Upper lobe of right lung (tissue), 1 donor: Measurements from ENCODE around the gene B3GAT2. TPM values are rescaled to one million over a fixed set of nuclear protein-coding genes. Genes with fewer than 3 reads are reported as not detected.
A peak's percentile ranks its signal among the peaks of the same experiment; 100 is the strongest.

ENCODE experiments used
- ATAC-seq: fragments of 200-7000 bp; cut with Tn5 transposase; one replicate; pipeline ENCODE4 v1.9.1; 2020; ENCODE audit warnings: mild to moderate bottlenecking, moderate library complexity
- DNase-seq: peaks from one replicate; pipeline ENCODE4 v3.0.0-alpha.2; 2020
- H3K27ac ChIP-seq: fragments of 200-600 bp; one replicate; pipeline ENCODE4 v1.8.0; 2022
- H3K27me3 ChIP-seq: fragments of 200-600 bp; one replicate; pipeline ENCODE4 v1.8.0; 2022; ENCODE audit warnings: mild to moderate bottlenecking
- H3K36me3 ChIP-seq: fragments of 200-600 bp; one replicate; pipeline ENCODE4 v1.8.0; 2022
- H3K4me1 ChIP-seq: fragments of 200-600 bp; one replicate; pipeline ENCODE4 v1.8.0; 2022
- H3K4me3 ChIP-seq: fragments of 200-600 bp; one replicate; pipeline ENCODE4 v1.8.0; 2022; ENCODE audit warnings: mild to moderate bottlenecking
- H3K9me3 ChIP-seq: fragments of 200-600 bp; one replicate; pipeline ENCODE4 v1.8.0; 2022
- CTCF ChIP-seq: fragments of 200-600 bp; IDR thresholded peaks from one replicate; pipeline ENCODE4 v1.8.0; 2022; ENCODE audit warnings: antibody characterized with exemption
- intact Hi-C: fragments of 100-400 bp; cut with DNase I; formaldehyde crosslinking; loops from one replicate; pipeline ENCODE4 v1.11.0; 2022
- total RNA-seq: library from RNA; stranded (reverse); fragmentation: NEBNext Ultra II Directional; extraction: Animal tissue kit (Norgen Biotek cat#: 25700); gene quantifications from one replicate; pipeline ENCODE4 v1.2.1, GENCODE V29; 2021
- donor health status: DM: no; HTN: yes; CAD: no; lungs with severe emphysema.

B3GAT2 gene
- total RNA-seq, 1 donor from 2014 or later, result not detected

- Histone ChIP-seq H3K27ac (no peak overlapping the region), H3K36me3 (no peaks in the 10 kb centered on the region), H3K4me1 (no peaks in the 10 kb centered on the region), H3K9me3 (no peaks in the 10 kb centered on the region), H3K27me3 (no peaks in the 10 kb centered on the region), H3K4me3 (no peak overlapping the region)
- TF ChIP-seq CTCF, result peak; percentile 93
- ATAC-seq, result peak; percentile 91
- peak; percentile 71 for DNase-seq
- intact Hi-C loops, result loop anchor here (10.0 kb wide), 1 partner anchor 180 kb away; no protein-coding TSS in a partner anchor
These were observed 72.5 kb downstream of the B3GAT2 start for GRCh38 chr6:70884074-70884983.

DNA sequence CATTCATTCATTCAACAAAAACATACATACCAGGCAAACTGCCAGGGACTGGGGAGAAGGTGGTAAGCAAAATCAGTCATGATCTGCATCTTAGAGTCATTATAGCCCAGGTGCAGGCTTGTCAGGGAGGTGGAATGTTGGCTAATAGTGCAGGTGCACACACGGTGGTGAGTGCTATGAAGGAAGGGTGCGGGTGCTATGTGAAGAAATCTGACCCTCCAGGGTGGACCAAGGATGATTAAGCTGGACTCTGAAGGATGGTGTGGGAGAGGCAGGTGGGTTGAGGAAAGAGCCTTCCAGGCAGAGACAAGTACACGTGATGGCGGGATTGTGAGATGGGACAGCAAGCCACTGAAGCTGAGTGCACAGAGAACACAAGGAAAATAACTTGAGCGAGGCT is 77.4 kb downstream of the B3GAT2 start:
- H3K4me3 ChIP-seq, result no peak overlapping the region
- ATAC-seq (no peak), DNase-seq (no peak)
- no peak overlapping the region for H3K27ac ChIP-seq
- no peaks in the 10 kb centered on the region for H3K36me3 ChIP-seq
- intact Hi-C loops, result no loop called here
- no peaks in the 10 kb centered on the region for H3K4me1 ChIP-seq
- H3K27me3 ChIP-seq, result no peaks in the 10 kb centered on the region
- TF ChIP-seq CTCF, result no peak
- no peaks in the 10 kb centered on the region for H3K9me3 ChIP-seq

DNA sequence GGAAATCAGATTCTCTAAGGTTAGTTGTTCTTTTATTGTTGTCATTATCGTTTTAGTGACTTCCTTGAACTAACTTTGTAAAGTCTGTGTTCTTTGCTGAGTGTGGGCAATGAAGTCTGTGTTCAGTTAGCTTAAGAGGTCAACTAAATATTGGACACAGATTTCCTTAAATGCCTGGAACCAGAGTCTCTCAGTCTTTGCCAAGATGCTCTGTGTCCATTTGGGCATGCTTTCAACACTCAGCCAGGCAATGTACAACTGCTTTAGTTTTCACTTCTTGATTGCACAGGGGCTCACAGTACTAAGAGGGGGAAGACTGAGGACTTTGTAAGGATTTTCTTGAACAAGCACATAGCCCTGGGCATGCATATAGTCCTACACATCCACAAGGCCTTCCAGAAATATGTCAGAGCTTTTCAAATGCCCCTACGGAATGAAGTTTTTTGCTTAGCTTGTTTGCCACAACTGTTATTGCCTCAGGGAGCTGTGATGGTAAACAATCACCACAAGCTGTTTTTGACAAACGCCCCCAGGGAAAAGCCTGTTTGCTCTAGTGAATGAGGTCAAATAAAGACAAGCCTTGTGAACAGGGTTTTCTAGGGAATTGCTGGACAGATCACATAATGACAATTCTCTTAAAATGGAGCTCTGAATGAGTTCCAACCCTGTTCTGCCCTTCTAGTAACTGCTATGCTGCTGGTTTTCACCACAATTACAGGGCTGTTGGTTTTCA is 82.5 kb downstream of the B3GAT2 start:
- Histone ChIP-seq H3K4me3 (no peak overlapping the region), H3K27me3 (no peaks in the 10 kb centered on the region), H3K27ac (no peak overlapping the region), H3K4me1 (no peaks in the 10 kb centered on the region), H3K9me3 (peaks cover 6% of the 10 kb centered on the region), H3K36me3 (no peaks in the 10 kb centered on the region)
- DNase-seq, result no peak
- no peak for ATAC-seq
- intact Hi-C loops, result no loop called here
- no peak for TF ChIP-seq CTCF

- TF ChIP-seq CTCF, result no peak
- ATAC-seq, result no peak
These were observed 84.4 kb downstream of the B3GAT2 start for GRCh38 chr6:70872469-70872868.

GRCh38 chr6:70864401-70864800 is 92.5 kb downstream of the B3GAT2 start:
- no peaks in the 10 kb centered on the region for H3K27me3 ChIP-seq
- TF ChIP-seq CTCF, result no peak
- intact Hi-C loops, result no loop called here

More at GRCh38 chr6:70872469-70872868, 84.4 kb downstream of the B3GAT2 start:
- H3K4me3 ChIP-seq, result no peak overlapping the region
- H3K36me3 ChIP-seq, result no peaks in the 10 kb centered on the region
- intact Hi-C loops, result no loop called here
- peaks cover 6% of the 10 kb centered on the region for H3K9me3 ChIP-seq
- DNase-seq, result no peak
- no peak overlapping the region for H3K27ac ChIP-seq
- H3K4me1 ChIP-seq, result no peaks in the 10 kb centered on the region
- H3K27me3 ChIP-seq, result no peaks in the 10 kb centered on the region

More at GRCh38 chr6:70864401-70864800, 92.5 kb downstream of the B3GAT2 start:
- DNase-seq, result no peak
- Histone ChIP-seq H3K4me1 (no peaks in the 10 kb centered on the region), H3K36me3 (peaks cover 22% of the 10 kb centered on the region), H3K27ac (no peak overlapping the region), H3K9me3 (no peaks in the 10 kb centered on the region), H3K4me3 (no peak overlapping the region)
- no peak for ATAC-seq
